Measurements from ENCODE around the gene TMEM219. TPM values are rescaled to one million over a fixed set of nuclear protein-coding genes. Genes with fewer than 3 reads are reported as not detected.
"Not testable (repeated sequence)": the region's sequence is repeated elsewhere in the genome, so short reads cannot be mapped to it uniquely, and the experiment has no call there.

Gene TMEM219
- total RNA-seq, 4 donors from 2014 or later = 78.0 to 109 (median 106) TPM

DNA sequence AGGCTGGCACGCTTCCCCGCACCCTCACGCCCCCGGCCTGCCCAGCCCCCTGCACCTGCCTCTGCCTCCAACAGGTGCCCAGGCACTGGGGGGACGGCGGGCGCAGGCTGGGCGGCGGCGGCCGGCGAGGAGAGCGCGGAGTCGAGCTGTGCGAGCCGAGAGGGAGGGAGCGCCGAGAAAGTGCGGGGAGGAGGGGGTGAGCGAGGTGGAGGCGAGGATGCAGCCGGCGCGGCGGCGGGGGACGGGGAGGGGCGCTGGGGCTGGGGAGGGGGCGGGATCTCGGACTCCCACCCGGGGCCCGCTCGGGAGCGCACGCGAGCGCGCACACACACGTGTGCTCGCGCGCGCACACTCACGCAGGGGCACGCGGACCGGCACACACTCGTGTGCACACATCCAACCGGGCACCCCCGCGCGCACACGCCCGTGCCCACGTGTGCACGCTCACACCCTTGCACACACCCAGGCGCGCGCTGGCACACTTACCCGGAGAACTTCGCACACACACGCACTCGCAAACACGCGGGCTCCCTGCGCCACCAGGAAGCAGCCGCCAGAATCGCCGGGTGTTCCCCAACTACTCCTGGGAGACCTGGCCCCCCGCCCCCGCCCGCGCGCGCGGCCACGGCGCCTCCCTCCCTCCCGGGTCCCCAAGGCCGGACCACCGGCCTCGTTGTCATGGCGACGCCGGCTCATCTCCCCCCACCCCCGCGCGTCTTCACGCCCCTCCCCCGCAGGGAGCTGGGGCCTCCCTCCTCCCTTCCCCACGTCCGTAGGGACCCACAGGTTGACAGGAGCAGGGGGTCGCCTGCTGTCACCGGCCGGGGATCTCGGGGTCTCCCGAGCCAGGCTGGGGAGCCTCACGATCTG, 49.2 kb downstream of the TMEM219 start, which contains the start of gene DOC2A:
Gene DOC2A (minus strand): TSS at position 184 of the 870 bp plus-strand sequence. CDS start 805 bp downstream, outside the sequence.
- TF ChIP-seq POLR2A (IDR thresholded peaks at IDR 0.05) = no peak
- Histone ChIP-seq H3K4me1 (peaks cover 25% of the 10 kb centered on the region), H3K36me3 (no peaks in the 10 kb centered on the region), H3K9me3 (no peaks in the 10 kb centered on the region), H3K27ac (no peak within 1 kb of the TSS), H3K4me3 (peak within 1 kb of the TSS; percentile 58), H3K27me3 (peaks cover 40% of the 10 kb centered on the region)
- WGBS = 0% methylated on average over 21 of the region's 99 CpGs
- DNase-seq (ENCODE audit: low spot score in 2 of 2) = no peak

DNA sequence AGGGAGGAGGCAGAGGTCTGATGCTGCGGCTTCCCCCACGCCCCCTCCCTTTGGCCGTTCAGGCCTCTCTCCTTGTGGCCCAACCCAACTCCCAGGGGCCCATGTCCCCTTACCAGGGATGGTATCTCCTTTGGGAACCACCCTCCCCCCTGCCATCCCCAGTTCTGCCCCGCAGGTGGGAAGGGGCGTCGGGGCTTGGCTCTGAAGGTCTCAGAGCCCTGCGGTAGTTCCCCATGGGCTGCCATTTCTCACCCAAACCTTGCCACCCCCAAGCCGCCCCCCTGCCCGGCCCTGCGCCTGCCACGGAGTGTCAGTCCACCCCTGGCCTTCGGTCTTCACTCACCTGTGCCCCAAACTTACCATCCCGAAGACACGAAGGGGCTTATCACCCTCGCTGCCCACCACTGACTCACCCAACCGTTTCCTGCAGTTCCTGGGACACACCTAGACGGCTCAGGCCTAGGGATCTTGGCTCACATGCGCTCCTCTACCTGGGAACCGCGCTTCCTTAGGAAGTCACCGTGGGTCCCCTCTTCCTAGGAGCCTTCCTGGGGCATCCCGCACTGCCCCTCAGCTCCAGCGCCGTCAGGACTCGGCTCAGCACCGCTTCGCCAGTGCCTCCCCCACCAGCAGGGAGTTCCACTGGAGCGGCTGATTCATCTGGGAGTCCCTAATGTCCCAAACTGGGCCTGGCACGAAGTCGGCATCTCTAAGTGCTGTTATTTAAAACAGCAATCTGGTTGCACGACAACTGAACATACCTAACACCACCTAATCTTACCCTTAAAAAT, 50.0 kb downstream of the TMEM219 start:
- peaks cover 40% of the 10 kb centered on the region for H3K27me3 ChIP-seq
- H3K9me3 ChIP-seq = no peaks in the 10 kb centered on the region
- WGBS = 21% methylated on average over 22 of the region's 31 CpGs

DNA sequence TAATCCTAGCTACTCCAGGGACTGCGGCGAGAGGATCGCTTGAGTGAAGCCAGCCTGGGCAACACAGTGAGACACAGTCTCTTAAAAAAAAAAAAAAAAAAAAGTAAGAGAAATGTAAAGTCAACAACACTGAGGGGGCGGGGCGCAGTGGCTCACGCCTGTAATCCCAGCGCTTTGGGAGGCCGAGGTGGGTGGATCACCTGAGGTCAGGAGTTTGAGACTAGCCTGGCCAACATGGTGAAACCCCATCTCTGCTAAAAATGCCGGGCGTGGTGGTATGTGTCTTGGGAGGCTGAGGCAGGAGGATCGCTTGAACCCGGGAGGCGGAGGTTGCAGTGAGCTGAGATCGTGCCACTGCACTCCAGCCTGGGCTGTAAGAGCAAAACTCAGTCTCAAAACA, 50.7 kb downstream of the TMEM219 start:
- 81% methylated on average over 14 of the region's 14 CpGs for WGBS
- H3K27ac ChIP-seq; H3K4me3 ChIP-seq; H3K9me3 ChIP-seq; H3K36me3 ChIP-seq; DNase-seq (ENCODE audit: low spot score in 2 of 2): not testable (repeated sequence)
- Histone ChIP-seq H3K4me1 (peaks cover 25% of the 10 kb centered on the region), H3K27me3 (peaks cover 40% of the 10 kb centered on the region)
- TF ChIP-seq, protein P1, sequence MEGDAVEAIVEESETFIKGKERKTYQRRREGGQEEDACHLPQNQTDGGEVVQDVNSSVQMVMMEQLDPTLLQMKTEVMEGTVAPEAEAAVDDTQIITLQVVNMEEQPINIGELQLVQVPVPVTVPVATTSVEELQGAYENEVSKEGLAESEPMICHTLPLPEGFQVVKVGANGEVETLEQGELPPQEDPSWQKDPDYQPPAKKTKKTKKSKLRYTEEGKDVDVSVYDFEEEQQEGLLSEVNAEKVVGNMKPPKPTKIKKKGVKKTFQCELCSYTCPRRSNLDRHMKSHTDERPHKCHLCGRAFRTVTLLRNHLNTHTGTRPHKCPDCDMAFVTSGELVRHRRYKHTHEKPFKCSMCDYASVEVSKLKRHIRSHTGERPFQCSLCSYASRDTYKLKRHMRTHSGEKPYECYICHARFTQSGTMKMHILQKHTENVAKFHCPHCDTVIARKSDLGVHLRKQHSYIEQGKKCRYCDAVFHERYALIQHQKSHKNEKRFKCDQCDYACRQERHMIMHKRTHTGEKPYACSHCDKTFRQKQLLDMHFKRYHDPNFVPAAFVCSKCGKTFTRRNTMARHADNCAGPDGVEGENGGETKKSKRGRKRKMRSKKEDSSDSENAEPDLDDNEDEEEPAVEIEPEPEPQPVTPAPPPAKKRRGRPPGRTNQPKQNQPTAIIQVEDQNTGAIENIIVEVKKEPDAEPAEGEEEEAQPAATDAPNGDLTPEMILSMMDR (IDR thresholded peaks at IDR 0.05) = peak in 1 of 2 donors; percentile 4

More for the DNA sequence above, 50.0 kb downstream of the TMEM219 start:
- Histone ChIP-seq H3K36me3 (no peaks in the 10 kb centered on the region), H3K4me3 (peak overlapping the region; percentile 58), H3K4me1 (peaks cover 25% of the 10 kb centered on the region), H3K27ac (no peak overlapping the region)
- DNase-seq (ENCODE audit: low spot score in 2 of 2) = no peak
- TF ChIP-seq POLR2A (IDR thresholded peaks at IDR 0.05) = no peak
- TF ChIP-seq POLR2AphosphoS5 (IDR thresholded peaks at IDR 0.05) = no peak
- TF ChIP-seq, protein P1 (IDR thresholded peaks at IDR 0.05) = no peak
- TF ChIP-seq EP300 (IDR thresholded peaks at IDR 0.05) = no peak

DNA sequence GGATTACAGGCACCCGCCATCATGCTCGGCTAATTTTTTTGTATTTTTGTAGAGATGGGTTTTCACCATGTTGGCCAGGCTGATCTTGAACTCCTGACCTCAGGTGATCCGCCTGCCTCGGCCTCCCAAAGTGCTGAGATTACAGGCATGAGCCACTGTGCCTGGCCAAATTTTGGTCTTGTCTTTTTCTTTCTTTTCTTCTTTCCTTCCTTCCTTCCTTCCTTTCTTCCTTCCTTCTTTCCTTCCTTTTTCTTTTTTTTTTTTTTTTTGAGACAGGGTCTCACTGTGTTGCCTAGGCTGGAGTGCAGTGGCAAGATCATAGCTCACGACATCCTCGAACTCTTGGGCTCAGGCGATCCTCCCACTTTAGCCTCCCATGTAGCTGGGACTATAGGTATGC, 53.6 kb downstream of the TMEM219 start:
- not testable (repeated sequence) for DNase-seq (ENCODE audit: low spot score in 2 of 2); H3K27ac ChIP-seq; H3K4me3 ChIP-seq; H3K9me3 ChIP-seq; H3K36me3 ChIP-seq
- 91% methylated on average over 7 of the region's 7 CpGs for WGBS
- Histone ChIP-seq H3K4me1 (peaks cover 15% of the 10 kb centered on the region), H3K27me3 (peaks cover 20% of the 10 kb centered on the region)

DNA sequence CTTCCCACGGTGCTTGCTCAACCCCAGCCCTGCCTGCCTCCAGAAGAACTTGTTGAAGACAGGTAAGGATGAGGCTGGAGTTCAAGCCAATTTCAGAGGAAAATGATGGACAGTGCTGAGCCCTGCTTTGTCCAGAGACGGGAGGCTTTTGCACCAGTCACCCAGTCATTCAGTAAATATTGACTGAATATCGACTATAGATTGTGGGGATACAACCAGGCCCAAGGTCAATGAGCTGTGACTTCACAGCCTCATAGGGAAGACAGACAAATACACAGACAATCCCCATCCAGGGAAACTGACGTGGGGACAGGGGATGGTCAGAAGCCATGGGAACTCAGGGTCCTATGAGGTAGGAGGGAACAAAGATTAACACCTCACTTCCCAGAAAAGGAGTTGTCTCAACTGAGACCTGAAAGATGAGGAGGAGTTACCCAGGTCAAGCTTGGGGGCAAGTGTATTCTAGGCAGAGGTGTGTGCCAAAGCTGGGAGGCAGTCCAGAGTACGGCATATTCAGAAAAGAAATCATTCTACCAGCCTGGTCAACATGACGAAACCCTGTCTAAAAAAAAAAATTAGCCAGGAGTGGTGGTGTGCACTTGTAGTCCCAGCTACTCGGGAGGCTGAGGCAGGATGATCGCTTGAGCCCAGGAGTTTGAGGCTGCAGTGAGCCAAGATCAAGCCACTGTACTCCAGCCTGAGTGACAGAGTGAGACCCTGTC, 54.8 kb downstream of the TMEM219 start:
- Histone ChIP-seq H3K36me3 (no peaks in the 10 kb centered on the region), H3K27me3 (peaks cover 7% of the 10 kb centered on the region), H3K4me3 (no peak overlapping the region), H3K4me1 (peaks cover 11% of the 10 kb centered on the region), H3K27ac (no peak overlapping the region), H3K9me3 (no peaks in the 10 kb centered on the region)
- no peak for DNase-seq (ENCODE audit: low spot score in 2 of 2)
- no peak for TF ChIP-seq EP300 (IDR thresholded peaks at IDR 0.05)
- TF ChIP-seq POLR2A (IDR thresholded peaks at IDR 0.05) = no peak
- TF ChIP-seq, protein P1 (IDR thresholded peaks at IDR 0.05) = no peak
- no peak for TF ChIP-seq POLR2AphosphoS5 (IDR thresholded peaks at IDR 0.05)
- 78% methylated on average over 8 of the region's 8 CpGs for WGBS
